Fibroblast of gingiva (primary cell): ENCODE data around the gene MSMP.
A peak's percentile ranks its signal among the peaks of the same experiment; 100 is the strongest.

Source experiments
- DNase-seq: peaks from one replicate; pipeline ENCODE4 v3.0.0-alpha.2; 2011; ENCODE audit warnings: low read depth

The MSMP gene, protein sequence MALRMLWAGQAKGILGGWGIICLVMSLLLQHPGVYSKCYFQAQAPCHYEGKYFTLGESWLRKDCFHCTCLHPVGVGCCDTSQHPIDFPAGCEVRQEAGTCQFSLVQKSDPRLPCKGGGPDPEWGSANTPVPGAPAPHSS

DNA sequence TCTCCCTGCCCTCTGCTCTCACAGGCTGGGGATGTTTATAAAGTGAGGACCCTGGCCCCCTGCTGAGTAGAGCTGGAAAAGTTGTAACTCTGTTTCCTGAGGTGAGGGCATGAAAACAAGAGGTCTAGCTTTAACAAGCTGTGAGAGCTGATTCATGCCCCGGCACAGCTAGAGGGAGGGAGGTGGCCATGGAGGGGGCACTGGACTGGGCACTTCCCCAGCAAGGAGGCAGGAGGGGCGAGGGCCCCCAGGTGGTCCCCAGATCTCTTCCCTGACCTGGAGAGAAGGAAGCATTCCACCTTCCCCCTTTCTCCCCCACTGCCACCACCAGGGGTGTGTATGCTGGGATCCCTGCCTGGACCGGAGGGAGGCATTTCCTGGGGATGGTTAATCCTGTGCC is at the start of gene MSMP:
TSS of gene MSMP (minus strand) at position 13 of the 400 bp plus-strand sequence. CDS start 147 bp downstream, outside the sequence.
- DNase-seq: no peak

DNA sequence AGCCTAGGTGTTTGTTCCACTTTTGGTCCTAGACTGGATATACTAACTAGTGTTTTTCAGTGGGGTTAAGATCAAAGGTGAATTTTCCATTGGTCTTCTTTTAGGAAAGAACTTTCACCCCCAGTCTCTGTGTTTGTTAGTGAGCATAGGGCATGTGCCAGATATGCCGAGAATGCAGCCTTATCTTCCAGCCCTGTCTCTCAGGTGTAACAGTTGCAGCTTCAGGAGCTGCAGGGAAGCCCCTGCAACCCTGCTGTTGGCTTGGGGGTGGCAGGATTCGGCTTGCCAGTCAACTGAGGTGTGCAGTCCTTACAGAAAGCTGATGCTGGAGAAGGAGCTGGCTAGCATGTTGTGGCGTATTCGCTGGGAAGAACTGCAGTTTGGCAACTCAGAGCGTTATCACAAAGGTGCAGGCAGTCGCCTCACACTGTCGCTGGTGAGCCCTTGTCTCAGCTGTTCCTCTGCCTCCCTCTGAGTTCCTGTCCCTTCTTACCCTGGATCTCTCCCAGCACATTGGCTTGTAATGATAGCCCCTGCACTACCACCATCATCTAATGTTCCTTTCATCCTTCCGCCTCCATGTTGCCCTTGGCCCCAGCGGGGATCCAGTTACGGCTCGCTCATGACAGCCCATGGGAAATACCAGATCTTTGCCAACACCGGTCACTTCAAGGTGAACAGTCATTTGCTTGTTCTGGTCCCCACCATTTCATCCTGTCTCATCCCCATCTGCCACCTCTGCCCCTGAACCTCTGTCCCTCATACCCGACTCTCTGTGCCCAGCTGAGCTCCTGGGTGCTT is 47.5 kb upstream of the MSMP start:
- no peak for DNase-seq

DNA sequence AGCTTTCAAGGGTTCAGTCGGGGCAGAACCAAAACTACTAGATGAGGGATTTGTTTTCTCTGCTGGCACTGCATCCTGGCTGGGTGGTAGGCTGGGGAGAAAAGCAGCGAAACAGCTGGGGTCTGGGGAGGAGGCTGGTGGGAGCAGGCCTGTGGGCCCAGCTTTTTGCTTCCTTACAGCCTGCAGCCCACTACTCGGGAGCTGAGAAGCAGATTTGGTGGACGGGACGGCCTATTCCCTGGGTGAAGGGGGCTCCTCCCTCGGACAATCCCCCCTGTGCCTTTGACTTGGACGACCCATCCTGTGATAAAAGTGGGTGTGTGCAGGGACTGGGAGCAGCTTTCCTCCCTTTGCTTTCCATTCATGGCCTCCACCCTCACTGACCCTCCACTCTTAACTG is 46.5 kb upstream of the MSMP start:
- no peak for DNase-seq

DNA sequence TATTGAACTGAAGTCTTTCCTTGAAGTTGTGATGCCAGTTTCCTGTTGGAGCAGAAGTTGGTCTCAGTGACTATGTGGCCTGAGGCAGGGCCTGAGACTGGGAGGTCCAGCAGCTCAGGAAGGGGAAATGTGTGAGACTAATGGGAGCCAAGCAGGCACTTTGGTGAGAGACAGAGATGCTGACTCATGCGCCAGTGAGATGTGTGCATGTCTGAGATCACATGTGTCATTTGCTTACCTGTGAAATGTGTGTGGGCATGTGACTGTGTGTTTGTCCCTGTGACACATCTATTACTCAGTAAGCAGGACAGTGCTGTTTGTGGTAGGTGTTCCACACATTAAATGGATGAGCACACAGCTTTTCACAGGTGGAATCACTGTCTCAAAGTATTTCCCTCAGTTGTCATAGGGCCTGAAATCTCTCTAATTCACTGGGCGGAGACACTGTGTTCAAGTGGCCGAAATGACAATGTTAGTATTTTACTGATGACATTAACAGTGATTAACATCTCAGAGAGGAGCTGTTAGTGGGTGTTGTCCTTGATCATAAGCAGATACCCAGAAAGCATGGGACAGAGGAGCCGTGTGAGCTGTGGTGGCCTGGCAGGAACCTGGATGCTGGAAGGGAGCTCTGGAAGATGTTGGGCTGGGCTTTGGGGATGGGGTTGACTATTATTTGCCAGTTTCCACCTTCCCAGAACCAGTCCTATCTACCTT is 44.7 kb upstream of the MSMP start:
- DNase-seq: no peak

DNA sequence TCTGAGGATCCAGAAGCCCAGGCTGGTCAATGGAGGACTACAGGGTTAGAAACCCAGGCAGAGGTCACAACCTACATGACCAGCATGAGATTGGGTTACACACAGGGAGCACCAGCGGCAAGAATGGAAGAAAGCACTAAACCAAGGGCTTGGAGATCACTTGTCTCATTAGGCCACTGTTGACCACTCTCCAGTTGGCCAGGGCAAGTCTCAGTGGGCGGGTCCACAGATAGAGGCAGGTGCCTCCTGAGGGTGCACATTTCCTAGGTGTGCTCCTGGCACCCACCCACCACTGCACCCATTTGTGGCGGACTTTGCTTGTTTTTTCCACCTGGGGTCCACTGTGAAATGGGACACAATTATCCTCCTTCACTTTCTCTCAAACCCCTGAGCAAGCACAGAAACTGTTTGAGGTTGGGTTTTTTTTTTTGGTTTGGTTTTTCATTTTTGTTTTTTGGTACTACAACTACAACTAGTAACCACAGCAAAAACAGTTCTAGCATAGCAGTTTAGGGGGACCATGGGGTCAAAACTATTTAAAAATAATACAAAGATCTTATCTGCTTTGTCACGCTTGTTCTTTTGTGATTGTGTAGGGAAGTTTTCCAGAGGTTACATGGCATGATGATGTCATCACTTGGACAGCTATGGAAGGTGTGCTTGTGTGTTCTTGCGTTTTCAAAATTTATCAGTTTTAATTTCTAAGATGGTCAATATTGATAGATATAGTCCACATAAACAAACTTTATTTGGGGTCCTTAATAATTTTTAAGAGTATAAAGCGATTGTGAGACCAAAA is 43.4 kb upstream of the MSMP start:
- no peak for DNase-seq

DNA sequence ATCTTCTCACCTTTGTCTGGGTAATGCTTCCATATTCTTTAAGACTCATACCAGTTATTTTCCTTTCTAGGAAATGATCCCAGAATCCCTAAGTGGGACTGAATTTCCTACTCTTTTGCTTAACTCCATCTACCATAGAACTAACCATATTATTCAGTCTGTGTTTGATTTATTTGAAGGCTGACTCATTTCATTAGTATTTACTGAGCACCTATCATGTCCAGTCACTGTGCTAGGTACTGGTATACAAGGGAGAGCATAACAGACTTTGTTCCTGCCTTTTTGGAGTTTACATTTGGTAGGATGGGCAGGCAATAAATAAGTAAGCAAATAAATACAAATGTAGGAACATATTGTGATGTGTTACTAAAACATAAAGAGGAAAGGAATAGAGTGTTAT is 41.6 kb upstream of the MSMP start:
- DNase-seq: no peak

DNA sequence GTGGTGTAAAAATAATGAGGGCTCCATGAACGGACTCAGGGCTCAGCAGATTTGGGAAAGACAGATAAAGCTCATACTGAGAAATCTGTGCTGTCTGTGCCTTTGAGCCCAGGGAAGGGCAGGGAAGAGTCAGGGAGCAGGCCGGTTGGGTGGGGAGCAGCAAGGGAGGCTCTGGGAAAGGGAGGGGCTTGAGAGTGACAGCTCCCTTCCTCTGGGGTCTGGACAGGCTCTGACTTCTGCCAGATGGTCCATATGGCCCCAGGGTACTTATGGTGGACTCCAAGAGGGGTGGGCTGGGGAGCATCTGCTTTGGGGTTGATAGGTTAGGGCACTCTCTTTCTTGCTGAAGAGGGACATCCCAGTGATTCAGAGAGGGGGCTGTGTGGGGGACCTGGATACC is 39.4 kb upstream of the MSMP start:
- DNase-seq: no peak

DNA sequence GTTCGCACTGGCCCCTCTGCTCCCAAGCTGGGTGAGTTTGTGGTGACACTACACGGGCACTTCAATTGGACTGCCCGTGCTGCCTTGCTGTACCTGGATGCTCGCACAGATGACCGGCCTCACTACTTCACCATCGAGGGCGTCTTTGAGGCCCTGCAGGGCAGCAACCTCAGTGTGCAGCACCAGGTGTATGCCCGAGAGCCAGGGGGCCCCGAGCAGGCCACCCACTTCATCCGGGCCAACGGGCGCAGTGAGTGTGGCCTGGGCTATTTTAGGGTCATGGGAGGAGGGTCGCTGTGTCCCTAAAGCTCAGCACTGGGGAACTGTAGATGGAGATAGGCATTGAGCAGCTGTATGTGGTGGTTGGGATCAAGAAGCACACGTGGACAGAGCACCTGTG is 38.8 kb upstream of the MSMP start:
- no peak for DNase-seq

DNA sequence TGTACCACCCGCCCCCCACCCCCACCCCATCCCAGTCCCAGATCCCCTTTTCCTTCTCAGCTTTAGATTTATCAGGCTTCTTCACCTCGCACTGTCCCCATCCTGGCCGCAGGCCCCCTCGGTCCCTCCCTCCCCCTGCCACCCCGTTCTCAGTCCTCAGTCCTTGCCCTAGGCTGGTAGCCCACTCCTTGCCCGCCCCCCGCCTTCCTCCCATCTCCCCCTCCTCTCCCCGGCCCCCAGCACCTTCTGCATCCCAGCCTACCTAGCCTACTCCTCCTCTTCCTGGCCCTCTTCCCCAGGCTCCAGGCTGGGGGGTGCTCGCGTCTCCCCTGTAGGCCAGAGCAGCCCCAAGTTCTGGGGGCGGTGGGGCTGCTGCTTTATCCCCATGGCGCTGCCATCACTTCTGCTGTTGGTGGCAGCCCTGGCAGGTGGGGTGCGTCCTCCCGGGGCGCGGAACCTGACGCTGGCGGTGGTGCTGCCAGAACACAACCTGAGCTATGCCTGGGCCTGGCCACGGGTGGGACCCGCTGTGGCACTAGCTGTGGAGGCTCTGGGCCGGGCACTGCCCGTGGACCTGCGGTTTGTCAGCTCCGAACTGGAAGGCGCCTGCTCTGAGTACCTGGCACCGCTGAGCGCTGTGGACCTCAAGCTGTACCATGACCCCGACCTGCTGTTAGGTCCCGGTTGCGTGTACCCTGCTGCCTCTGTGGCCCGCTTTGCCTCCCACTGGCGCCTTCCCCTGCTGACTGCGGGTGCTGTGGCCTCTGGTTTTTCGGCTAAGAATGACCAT is 38.1 kb upstream of the MSMP start:
- no peak for DNase-seq

DNA sequence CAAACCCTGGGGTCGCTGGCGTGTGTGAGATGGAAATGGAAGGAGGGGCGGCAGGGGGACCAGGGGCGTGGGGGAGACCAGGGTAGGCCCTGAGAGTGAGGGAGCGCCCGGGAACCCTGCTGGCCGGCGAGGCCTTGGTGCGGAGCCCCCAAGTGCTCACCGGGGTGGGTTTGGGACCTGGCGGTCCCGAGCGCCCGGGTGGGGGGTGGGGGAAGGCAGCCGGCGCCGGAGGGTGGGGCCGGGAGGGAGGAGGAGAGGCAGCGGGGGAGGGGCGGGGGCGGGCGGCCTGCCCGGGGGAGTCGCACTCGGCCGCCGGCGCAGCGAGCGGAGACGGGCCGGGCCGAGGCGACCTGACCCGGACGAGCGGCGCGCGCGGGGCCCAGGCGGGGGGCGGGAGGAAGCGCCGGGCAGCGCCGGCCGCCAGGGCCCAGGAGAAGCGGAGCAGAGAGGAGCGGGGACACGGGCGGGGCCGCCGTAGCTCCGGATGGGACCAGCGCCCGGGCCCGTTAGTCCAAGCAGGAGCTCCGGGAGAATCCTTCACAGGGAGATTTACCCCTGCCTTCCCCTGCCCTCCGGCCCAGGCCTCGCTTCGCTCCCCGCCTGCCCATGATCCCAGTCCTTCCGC is 37.3 kb upstream of the MSMP start, which contains the start of gene NPR2:
TSS of gene NPR2 (plus strand) at position 295 of the 625 bp plus-strand sequence. CDS start 818 bp downstream, outside the sequence.
- peak; percentile 46 for DNase-seq

DNA sequence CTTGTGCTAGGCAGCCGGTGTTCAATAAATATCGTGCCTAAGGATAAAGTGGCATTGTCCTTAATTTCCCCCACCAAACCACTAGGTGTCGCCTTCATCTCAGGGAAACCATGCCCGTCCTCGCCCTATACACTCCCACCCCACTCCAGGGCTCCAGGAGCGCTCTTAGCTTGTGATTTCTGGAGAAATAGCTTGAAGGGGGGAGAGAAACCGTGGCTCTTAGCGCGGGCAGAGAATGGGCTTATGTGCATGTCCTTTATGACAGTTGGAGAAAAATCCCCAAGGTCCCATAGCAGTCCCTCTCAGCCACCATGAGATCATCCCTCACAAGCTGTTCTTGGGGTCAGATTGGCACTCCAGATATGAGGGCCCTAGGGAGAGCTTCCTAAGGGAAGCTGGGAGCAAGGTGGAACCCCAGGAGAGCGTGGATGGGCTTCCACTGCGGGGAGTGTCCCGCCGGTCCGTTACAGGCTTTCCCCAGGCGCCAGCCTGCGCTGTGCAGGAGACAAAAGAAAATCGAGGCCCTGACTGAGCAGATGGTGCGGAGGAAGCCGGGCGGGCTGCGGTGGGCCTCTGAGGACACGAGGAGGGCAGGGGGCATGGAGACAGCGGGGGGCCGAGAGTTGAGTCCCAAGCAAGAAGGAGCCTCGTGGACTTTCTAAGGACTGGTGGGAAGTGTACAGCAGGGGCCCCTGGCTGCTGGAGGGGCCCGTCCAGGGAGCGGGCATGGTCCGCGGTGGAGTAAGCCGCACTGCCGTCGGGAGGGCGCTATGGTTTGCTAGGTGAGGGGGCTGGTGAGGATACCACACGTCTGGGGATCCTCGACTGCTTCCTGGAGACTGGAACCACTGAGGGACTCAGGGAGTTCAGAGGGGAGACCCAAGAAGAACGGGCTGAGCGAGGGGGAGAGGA is 36.6 kb upstream of the MSMP start:
- DNase-seq: peak; percentile 79

DNA sequence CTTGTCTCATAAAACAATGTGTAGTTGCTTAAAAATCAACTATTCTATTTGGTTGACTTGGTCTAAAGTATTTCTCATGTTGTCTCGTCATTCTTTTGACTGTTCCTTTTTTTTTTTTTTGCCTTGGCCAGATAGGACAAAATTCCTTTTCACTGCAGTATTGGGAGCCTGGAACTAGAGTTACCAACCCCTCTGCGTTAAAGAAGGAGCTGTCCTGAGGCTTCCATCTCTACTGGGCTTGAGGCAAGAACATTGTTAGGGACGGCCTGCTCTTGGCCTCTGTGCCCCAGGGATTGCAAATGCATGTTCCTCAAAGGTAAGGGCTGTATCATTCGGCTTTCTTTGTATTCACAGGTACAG is 35.9 kb upstream of the MSMP start:
- no peak for DNase-seq

DNA sequence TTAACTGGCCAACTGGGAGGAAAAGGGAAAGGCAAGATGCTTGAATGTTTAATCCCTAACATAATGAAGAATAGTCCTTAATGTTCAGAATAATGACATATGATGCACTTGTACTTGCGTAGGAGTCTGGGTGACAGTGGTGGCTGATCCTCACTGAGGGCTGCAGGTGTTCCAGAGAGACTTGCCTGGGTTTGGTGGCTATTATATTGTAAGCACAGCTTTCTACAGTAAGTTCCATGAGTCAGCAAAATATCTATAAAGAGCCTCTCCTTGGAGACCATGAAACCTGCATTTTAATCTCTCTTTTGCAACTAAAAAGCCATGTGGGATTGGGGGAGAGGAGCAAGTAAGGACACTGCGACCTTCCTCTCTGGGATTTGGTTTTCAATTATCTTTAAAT is 35.5 kb upstream of the MSMP start:
- no peak for DNase-seq

DNA sequence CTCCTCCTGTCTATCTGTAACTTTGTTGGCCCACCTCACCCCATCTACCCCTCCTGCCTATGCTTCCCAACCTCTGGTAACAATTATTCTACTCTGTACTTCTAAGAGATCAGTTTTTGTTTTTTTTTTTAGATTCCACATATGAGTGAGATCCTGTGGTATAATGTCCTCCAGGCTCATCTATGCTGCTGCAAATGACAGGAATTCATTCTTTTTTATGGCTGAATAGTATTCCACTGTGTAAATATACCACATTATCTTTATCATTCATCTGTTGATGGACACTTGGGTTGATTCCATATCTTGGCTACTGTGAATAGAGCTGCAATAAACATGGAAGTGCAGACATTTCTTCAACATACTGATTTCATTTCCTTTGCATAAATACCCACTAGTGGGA is 29.3 kb upstream of the MSMP start:
- DNase-seq: no peak

DNA sequence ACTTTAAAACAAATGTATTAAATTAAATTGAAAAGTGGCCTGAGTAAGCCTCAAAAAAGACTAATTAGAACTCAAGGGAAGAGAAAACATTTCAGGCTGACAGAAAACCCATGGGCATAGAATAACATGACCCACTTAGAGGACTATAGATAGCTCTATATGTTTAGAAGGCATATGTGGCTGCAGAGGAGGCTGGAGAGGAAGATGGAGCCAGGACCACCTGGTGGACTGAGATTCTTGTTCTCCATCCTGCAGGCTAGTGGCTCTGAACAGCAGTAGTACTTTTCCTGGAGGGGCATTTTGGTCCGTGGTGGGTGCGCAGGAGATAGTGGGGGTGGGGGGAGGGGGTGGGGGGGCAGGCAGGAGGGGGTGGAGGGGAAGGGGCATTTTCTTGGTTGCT is 27.0 kb upstream of the MSMP start:
- no peak for DNase-seq

DNA sequence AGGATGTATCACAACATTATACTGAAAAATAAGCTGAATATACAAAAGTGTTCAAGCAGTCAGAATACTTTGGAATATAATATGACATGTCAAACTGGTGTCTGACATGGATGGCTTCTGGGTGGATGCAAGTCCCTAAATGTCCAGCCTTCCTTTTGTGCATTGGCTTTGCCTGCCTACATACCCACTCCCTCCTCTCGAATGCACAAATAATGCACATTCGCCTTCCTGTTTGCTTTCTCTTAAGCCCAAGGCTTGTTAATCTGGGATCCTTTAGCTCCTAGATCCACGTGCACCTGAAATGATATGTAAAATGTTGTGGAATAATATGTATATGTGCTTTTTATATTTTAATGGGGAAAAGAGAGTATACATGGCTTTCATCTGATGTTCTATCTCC is 24.4 kb upstream of the MSMP start:
- DNase-seq: no peak

DNA sequence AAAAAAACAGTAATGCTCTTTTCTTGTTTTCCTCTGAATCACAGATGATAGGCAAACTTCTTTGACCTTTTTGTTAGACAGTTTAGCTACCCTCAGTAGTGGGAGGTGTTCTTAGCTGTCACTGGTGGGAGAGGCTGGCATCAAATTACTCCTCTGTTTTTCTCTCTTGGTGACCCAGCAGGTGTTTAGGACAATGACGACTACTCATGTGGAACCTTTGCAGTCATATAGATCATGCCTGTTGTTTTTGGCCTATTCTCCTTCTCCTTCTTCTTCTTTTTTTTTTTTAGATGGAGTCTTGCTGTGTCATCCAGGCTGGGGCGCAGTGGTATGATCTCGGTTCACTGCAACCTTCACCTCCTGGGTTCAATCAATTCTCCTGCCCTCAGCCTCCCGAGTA is 21.9 kb upstream of the MSMP start:
- DNase-seq: no peak

DNA sequence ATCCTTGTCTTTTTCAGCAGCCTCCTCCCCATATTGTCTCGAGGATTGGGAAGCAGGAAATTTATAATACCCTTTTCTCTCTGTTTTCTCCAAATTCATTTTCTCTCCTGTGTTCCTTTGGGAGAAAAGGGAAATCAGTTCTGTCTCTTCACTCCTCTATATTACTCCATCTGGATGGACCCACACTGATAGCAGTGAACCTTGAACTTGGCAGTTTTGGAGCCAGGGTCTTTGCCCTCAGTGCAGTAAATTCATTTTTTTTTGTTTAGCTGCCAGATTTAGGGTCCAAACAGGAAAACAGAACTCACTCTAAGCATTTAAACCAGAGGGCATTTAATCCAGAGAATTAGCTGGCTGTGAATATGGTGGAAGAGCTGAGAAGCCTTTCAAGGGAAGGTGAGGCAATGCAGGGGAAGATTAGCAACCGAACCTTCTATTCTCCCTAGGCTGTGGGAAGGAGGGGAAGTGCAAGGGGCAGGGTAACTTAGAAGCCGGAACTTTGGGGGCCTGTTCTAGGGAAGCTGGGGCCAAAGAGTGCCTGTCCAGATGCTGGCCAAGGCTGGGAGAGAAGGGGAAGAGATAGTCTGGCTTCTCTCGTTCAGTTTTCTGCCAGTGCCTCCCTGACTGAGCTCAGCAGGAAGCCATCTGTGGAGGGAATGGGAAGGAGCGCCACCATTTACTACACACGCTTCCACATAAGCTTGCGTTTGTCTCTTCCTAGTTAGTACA is 21.0 kb upstream of the MSMP start:
- no peak for DNase-seq

DNA sequence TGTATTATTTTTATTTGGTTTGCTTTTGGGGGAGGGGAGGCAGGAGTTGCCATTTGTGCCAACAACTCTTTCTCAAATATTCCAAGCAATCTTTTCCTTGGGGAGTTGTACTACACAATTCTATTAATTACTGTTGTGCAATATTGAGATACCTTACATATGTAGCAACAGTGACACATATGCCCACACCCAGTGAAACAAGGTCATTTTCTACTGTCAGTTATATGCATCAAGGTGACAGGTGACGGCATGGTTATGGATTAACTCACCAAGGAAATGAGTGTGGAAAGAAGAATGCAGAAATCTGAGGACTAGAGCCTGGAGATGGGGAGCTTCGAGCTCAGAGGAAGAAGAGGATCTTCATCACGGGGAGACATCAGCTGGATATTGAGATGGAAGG is 17.9 kb upstream of the MSMP start:
- DNase-seq: no peak
